Measurements from ENCODE around the gene ACTG1. TPM values are rescaled to one million over a fixed set of nuclear protein-coding genes. Genes with fewer than 3 reads are reported as not detected.

Gene ACTG1
- total and polyA plus RNA-seq, 2 of the 13 experiments (the other 11 are each of a cell fraction or from before 2014, with no cell fraction given), result 973 to 1,138 TPM

GRCh38 chr17:81487487-81488275 lies 24.9 kb downstream of the ACTG1 start (continued):
- TF ChIP-seq ZNF879 (CRISPR knock-in tag; IDR thresholded peaks at IDR 0.05) (0 out of 2 replicates have a peak, but pooled peaks have one; percentile 54), ZNF17 (CRISPR knock-in tag; IDR thresholded peaks at IDR 0.05) (no peak), GTF2F1 (IDR thresholded peaks at IDR 0.05; ENCODE audit: low read length) (no peak), TAF15 (IDR thresholded peaks at IDR 0.05; ENCODE audit: low read depth, low read length, poor library complexity, severe bottlenecking) (no peak), AKAP8 (CRISPR knock-in tag; IDR thresholded peaks at IDR 0.05) (no peak; the same call in 1 of the 2 replicates), ZNF678 (CRISPR knock-in tag; IDR thresholded peaks at IDR 0.05) (peak; percentile 95; the same call in 1 of the 2 replicates), ARID4A (CRISPR knock-in tag; IDR thresholded peaks at IDR 0.05; ENCODE audit: borderline replicate concordance) (peak; percentile 56; the same call in 1 of the 2 replicates), ESRRA (CRISPR knock-in tag; IDR thresholded peaks at IDR 0.05; ENCODE audit: low read depth) (0 out of 2 replicates have a peak, but pooled peaks have one; percentile 29), ZSCAN31 (CRISPR knock-in tag; IDR thresholded peaks at IDR 0.05; ENCODE audit: low read depth) (peak; percentile 75; the same call in 1 of the 2 replicates), ZNF24 (IDR thresholded peaks at IDR 0.05) (no peak), ZNF382 (CRISPR knock-in tag; IDR thresholded peaks at IDR 0.05; ENCODE audit: borderline replicate concordance) (no peak), ZNF251 (CRISPR knock-in tag; IDR thresholded peaks at IDR 0.05) (0 out of 2 replicates have a peak, but pooled peaks have one; percentile 15), DBP (CRISPR knock-in tag; IDR thresholded peaks at IDR 0.05; ENCODE audit: not compliant biosample characterization) (no peak), ZNF468 (CRISPR knock-in tag; IDR thresholded peaks at IDR 0.05) (no peak), ZNF660 (CRISPR knock-in tag; IDR thresholded peaks at IDR 0.05; ENCODE audit: borderline replicate concordance, low read depth) (no peak), KLF6 (CRISPR knock-in tag; IDR thresholded peaks at IDR 0.05) (0 out of 2 replicates have a peak, but pooled peaks have one; percentile 38), ZNF569 (CRISPR knock-in tag; IDR thresholded peaks at IDR 0.05; ENCODE audit: borderline replicate concordance) (0 out of 2 replicates have a peak, but pooled peaks have one; percentile 39), XRCC5 (optimal IDR thresholded peaks at IDR 0.05; ENCODE audit: low read length) (peak; percentile 47), MEF2D (CRISPR knock-in tag; IDR thresholded peaks at IDR 0.05) (no peak), MEIS1 (CRISPR knock-in tag; IDR thresholded peaks at IDR 0.05; ENCODE audit: borderline replicate concordance) (no peak; the same call in 1 of the 2 replicates), CBFB (CRISPR knock-in tag; IDR thresholded peaks at IDR 0.05) (0 out of 2 replicates have a peak, but pooled peaks have one; percentile 12), ZFP37 (CRISPR knock-in tag; IDR thresholded peaks at IDR 0.05; ENCODE audit: borderline replicate concordance) (peak; percentile 71; the same call in 1 of the 2 replicates), MATR3 (CRISPR knock-in tag; IDR thresholded peaks at IDR 0.05) (no peak)
- TF ChIP-seq, protein P1, sequence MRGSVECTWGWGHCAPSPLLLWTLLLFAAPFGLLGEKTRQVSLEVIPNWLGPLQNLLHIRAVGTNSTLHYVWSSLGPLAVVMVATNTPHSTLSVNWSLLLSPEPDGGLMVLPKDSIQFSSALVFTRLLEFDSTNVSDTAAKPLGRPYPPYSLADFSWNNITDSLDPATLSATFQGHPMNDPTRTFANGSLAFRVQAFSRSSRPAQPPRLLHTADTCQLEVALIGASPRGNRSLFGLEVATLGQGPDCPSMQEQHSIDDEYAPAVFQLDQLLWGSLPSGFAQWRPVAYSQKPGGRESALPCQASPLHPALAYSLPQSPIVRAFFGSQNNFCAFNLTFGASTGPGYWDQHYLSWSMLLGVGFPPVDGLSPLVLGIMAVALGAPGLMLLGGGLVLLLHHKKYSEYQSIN (CRISPR knock-in tag; IDR thresholded peaks at IDR 0.05; ENCODE audit: borderline replicate concordance), result no peak
